Suprapubic skin (tissue), 4 donors: Measurements from ENCODE around the gene FAM171A1.

Source experiments
- EP300 ChIP-seq: sonication (generic); formaldehyde crosslinking; IDR thresholded peaks from one replicate; pipeline ENCODE4 v1.6.1; 2017; ENCODE audit warnings: antibody characterized with exemption
- POLR2A ChIP-seq, 2 donors: fragments of 450-650 bp; IDR thresholded peaks; one replicate each; pipeline ENCODE4 v1.6.1; 2017; ENCODE audit warnings: antibody characterized with exemption in 2 of 2, mild to moderate bottlenecking in 2 of 2, moderate library complexity in 2 of 2
- POLR2AphosphoS5 ChIP-seq, 3 donors: sonication (generic); formaldehyde crosslinking; IDR thresholded peaks; one replicate each; pipeline ENCODE4 v1.6.1; 2017; ENCODE audit warnings: antibody characterized with exemption in 3 of 3
- TF ChIP-seq, protein P1 (sequence below), 2 donors: fragments of 200-600 bp in 1 of 2; fragments of 450-650 bp in 1 of 2; sonication (generic) in 1 of 2; IDR thresholded peaks; one replicate each; pipeline ENCODE4 v1.5.1; 2016 to 2019; ENCODE audit warnings: antibody characterized with exemption in 2 of 2, mild to moderate bottlenecking in 1 of 2, moderate library complexity in 1 of 2

DNA sequence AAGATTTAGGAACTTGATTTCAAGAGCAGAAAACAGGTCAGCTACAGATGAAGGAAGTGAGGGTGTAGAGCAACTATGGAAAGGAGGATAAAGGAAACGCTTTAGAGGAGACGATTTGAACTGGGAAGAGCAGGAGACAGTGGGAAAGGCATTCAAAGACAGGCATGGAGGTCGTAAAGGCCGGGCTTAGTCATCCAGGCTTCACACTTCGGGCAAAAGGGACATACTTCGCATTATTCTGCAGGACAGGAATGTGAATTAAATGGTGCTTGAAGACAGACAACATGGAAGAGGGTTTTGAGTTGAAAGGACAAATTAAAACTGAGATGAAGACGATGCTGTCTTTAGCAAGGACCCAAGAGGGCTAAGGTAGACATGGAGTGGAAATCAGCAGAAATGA, 8.1 kb downstream of the FAM171A1 start:
- TF ChIP-seq, protein P1, sequence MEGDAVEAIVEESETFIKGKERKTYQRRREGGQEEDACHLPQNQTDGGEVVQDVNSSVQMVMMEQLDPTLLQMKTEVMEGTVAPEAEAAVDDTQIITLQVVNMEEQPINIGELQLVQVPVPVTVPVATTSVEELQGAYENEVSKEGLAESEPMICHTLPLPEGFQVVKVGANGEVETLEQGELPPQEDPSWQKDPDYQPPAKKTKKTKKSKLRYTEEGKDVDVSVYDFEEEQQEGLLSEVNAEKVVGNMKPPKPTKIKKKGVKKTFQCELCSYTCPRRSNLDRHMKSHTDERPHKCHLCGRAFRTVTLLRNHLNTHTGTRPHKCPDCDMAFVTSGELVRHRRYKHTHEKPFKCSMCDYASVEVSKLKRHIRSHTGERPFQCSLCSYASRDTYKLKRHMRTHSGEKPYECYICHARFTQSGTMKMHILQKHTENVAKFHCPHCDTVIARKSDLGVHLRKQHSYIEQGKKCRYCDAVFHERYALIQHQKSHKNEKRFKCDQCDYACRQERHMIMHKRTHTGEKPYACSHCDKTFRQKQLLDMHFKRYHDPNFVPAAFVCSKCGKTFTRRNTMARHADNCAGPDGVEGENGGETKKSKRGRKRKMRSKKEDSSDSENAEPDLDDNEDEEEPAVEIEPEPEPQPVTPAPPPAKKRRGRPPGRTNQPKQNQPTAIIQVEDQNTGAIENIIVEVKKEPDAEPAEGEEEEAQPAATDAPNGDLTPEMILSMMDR (IDR thresholded peaks at IDR 0.05) = no peak
- TF ChIP-seq EP300 = no peak
- TF ChIP-seq POLR2A (IDR thresholded peaks at IDR 0.05) = no peak
- no peak for TF ChIP-seq POLR2AphosphoS5 (IDR thresholded peaks at IDR 0.05)
